Measurements from ENCODE around the gene EEF1AKMT3.
"Not testable (repeated sequence)": the region's sequence is repeated elsewhere in the genome, so short reads cannot be mapped to it uniquely, and the experiment has no call there.

Gene EEF1AKMT3

DNA sequence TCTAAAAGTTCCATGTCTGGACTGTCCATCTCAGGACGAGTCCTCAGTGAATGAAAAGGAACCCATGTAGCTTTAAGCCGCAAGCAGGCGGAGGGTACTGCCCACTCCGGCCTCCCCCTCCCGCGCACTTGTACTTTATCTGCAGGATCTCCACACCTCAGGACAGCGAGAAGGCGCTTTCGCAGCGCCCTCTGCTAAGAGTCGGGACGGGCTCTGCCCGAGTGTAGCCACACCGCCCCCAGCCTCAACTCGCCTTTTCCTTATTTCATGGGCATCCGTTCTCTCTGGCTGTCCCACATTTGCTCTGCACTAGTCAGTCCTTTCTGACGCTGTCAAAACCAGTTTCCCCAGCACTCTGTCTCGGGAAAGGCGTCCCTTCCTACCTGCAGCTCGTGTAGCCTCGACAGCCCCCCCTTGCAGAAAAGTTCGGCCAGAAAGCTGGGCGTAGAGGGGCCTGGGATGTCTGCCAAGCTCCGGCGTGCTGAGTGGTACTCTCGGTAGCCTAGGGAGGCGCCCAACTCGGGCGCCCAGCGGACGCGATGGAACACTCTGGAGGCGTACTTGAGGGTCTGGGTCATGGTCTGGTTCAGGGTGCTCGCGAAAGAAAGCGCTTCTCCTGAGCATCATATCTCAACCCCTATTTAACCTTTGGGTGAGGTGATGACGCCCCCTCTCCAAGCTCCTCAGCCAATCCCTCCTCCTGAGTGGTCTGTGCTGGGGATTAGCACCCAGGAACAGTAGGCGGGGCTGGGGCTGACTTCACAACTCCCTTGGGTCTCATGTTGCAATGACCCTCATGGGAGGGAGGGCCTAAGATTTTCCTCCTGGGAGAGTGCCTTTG, 5.7 kb upstream of the EEF1AKMT3 start, which contains the start of gene CYP27B1:
Gene CYP27B1 (minus strand): TSS at position 615 of the 841 bp plus-strand sequence. CDS start 37 bp downstream, at position 578.
- DNase-seq: no peak

DNA sequence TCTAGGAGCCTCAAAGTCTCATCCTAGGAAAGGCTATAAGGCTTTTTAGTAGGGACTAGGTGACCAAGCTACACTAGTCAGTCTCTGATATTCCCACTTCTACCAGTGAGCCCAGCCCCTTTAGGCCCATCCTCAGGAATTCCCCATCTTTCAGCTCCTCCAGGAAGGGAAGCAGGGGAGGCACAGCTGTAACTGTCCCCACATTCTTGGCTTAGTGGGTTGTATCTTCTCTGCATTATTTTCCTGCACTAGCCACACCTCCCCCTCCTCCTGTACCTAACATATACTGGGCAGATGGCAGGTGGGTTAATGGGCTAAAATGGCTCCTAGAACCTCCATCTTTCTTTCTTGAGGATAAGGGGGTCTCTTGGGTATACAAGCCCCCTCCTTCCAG, 5.1 kb upstream of the EEF1AKMT3 start:
- DNase-seq: no peak

DNA sequence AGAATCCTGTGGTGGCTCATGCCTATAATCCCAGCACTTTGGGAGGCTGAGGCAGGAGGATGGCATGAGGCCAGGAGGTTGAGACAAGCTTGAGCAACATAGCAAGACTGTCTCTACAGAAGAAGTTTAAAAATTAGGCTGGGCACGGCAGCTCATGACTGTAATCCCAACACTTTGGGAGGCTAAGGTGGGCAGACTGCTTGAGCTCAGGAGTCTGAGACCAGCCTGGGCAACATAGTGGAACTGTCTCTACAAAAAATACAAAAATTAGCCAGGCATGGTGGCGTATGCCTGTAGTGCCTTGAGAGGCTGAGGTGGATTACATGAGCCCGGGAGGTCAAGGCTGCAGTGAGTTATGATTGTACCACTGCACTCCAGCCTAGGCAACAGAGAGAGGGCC, 4.5 kb upstream of the EEF1AKMT3 start:
- no peak for DNase-seq

DNA sequence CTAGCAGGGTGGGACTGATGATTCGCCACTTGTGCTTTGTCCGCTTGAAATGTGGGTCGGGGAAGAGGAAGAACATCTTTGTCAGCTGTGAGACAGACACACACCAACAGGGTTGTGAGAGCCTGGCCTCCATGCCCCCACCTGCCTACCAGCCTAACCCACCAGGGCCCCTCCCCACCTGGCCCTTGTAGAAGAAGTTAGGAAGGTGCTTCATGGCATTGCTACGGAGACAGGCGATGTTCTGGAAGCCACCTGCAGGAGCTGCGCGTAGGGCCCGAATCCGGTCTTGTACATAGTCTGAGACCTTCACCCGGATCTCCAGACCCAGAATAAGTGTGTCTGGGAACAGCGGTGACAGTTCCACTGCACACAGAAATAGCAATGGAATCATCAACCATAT, 2.8 kb upstream of the EEF1AKMT3 start:
- DNase-seq: no peak

DNA sequence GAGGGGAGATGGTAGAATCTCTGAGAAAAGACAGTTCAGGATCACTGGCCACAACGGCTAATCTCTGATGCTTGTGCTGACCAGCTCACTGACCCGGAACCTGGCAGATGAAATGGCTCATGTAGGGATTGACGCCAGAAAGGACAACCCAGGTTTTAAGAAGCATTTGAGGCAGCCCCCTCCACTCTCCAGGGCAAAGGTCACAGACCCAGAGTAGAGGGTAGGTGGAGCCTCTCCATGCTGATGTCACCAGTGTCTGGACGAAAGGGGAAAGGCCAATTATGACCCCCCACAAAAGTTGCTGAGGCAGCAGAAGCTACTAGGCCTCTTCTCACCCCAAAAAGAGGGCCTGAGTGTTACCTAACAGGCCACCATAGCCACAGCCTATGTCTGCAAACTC, 1.7 kb upstream of the EEF1AKMT3 start:
- no peak for DNase-seq

DNA sequence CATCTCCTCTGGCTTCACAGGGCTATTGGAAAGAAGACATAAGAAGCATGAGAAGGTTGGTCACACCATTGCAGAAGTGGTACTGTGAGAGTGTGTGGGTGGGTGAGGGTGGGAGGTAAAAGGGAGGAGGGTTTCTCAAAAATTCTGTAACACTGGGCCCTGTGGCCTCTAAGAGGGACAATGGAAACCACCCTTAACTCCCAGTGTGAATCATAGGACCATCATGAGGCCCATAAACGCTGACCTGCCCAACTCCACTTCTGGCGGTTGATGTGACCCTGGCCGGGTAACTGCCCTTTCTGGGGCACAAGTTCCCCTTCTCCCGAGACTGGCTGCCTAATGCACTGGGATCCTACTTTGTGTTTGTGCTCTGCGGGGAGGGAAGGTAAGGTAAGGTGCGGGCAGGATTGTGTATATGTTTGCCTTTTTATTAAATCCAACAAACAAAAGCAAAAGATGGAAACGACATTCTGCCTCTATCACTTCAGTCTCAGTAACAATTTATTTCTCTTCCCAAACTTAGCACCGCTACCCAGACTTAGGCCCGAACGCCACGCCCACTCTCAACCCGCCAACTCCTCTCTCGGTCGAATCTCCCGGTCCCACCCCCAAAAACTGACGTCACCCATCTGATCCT, 1.1 kb upstream of the EEF1AKMT3 start:
- peak; percentile 67 for DNase-seq

DNA sequence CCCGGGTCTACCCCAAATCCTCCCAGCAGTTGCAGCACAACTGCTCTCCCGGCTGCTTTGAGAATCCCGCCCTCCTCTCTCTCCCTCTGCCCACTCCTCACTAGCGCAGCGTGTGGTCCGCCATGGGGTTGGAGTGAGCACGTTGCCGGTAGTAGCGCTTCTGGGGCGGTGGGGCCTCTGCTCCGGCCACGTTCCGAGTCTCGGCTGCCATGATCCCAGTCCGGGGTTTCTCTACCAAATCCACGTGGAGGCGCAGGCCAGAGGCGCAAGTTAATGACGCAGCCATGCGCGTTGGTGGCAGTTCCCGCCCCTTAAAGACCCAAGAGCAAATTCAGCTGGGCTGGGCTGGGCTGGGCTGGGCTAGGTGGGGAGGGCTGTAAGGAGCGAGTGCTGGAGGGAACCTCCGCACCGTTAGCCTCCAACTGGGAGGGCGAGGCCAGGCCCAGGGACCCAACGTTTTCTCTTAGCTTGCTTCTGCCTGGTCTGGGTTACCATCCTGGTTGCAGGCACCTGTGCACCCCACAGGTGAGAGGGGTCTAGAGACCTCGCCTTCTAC, 463 bp upstream of the EEF1AKMT3 start, which contains the start of gene METTL1:
Gene METTL1 (minus strand): TSS at position 233 of the 556 bp plus-strand sequence. CDS start 22 bp downstream, at position 211.
- peak; percentile 75 for DNase-seq

DNA sequence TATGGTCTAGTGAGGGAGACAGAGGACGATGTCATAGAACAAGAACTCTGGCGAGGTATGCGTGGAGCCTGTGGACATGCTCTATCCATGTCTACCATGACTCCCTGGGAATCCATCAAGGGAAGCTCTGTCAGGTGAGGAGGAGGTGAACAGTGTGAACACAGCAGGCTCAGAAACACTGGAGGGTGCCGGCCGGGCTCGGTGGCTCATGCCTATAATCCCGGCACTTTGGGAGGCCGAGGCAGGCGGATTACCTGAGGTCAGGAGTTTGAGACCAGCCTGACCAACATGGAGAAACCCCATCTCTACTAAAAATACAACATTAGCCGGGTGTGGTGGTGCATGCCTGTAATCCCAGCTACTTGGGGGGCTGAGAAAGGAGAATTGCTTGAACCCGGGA, 2.2 kb downstream of the EEF1AKMT3 start:
- not testable (repeated sequence) for DNase-seq

DNA sequence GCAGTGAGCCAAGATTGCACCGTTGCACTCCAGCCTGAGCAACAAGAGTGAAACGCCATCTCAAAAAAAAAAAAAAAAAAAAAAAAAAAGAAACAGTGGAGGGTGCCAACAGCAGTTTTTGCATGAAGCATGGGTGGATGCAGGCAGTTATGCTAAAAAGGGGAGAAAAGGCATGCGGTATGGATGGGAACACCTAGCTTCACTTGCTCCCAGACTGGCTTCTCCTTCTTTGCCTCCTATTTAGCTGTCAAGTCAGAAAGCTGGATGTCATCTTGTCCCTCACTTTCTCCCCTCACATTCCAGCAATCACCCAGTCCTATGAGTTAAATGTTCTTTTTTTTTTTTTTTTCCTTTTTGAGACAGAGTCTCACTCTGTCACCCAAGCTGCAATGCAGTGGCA, 2.6 kb downstream of the EEF1AKMT3 start:
- no peak for DNase-seq

DNA sequence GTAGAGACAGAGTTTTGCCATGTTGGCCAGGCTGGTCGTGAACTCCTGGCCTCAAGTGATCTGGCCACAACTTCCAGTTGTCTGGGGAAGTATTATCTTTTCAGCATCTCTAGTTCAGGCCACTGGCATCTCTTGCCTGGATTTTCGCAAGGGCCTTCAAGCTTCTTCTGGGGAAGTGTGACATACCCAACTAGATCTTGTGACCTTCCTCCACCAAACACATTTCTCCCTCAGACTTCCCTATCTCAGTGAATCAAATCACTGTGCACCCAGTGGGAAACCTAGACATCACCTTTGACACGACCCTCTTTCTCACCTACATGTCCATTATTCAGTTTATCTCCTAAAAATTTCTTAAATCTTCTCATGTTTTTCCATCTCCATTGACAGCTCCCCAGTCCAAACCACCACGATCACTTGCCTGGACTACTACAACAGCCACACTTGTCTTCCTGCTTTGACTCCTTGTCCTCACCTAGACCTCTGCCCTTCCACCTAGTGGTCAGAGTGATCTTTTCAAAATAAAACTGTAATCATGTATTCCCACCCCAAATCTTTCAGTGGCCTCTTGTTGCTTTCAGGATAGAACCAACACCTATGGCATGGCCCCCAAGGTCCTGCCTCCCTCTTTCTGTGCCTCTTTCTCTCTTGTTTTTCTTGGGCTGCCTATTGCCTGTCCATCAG, 3.3 kb downstream of the EEF1AKMT3 start:
- no peak for DNase-seq

DNA sequence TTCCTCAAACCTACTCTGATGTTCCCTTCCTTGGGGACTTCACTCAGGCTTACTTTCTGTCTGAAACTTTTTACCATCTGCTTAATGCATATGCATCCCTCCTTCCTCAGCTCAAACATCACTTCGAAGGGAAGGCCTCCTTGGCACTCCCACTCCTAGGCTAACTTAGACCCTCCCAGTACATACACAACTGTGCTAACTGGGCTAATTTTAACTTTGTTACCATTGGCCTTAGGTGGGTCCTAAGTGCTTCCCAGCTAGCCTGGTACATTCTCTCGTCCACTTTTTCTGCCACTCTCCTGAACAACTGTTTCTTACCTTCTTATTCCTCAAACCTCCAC, 3.8 kb downstream of the EEF1AKMT3 start:
- no peak for DNase-seq

DNA sequence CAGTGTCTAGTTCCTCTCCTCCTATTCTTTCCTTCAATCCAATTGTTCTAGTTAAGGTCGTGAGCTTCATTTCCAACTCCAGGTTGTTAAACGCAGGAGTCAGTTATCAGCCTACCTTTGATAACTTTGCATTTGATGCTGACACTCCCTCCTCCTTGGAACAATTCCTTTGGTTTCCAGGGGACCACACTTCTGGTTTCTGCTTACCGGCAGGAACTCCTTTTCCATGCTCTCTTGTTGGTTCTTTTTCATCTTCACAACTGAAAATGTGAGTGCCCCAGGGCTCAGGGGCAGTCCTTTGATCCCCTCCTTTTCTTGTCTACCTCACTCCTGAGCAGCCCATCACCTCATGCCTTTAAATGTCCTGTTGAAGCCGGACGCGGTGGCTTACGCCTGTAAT, 5.0 kb downstream of the EEF1AKMT3 start:
- DNase-seq: no peak

DNA sequence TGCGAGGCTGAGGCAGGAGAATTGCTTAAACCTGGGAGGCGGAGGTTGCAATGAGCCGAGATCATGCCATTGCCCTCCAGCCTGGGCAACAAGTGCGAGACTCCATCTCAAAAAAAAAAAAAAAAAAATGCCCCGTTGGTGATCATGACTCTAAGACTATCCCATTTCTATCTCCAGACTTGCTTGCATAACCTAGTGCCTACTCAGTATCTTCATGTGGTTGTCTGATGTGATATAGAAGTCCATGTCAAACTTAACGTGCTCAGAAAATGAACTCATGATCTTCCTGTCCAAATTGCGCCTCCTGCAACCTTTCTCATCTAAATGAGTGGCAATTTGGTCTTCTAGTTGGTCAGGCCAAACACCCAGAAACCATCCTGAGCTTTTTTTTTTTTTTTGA, 5.5 kb downstream of the EEF1AKMT3 start:
- DNase-seq: no peak

DNA sequence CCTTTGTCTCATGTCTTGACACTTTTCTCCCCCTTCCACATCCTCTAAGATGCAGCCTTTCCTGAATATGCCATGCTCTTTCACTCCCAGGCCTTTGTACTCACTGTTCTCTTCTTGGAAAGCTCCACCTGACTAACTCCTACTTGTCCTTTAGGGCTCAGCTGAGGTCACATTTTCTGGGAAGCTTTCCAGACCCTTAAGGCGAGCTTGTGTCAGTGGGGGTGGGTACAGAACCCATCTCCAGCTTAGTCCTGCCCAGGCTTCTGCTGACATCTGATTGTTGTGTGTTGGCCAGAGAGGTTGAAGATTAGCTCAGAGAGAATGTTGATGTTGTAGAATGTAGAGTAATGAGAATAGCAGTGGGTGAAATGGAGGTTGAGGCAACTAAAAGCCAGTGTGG, 7.3 kb downstream of the EEF1AKMT3 start:
- DNase-seq: no peak

DNA sequence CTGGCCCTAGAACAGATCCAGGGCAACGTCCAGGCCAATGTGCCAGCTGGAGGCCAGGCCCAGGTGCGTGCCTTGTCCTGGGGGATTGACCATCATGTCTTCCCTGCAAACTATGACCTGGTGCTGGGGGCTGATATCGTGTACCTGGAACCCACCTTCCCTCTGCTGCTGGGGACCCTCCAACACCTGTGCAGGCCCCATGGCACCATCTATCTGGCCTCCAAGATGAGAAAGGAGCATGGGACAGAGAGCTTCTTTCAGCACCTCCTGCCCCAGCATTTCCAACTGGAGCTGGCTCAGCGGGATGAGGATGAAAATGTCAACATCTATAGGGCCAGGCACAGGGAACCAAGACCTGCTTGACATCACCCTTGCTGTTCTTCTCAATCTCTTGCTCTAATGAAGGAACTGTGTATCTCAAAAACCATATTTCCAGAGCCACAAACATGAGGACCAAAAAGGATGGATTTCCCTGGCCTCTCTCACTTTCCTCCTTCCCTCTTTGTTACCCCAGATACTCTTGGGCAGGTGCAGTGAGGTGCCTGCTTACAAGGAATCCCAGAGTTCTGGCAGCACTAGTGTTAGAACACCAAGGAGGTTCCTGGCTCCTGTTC, 8.0 kb downstream of the EEF1AKMT3 start:
- no peak for DNase-seq

DNA sequence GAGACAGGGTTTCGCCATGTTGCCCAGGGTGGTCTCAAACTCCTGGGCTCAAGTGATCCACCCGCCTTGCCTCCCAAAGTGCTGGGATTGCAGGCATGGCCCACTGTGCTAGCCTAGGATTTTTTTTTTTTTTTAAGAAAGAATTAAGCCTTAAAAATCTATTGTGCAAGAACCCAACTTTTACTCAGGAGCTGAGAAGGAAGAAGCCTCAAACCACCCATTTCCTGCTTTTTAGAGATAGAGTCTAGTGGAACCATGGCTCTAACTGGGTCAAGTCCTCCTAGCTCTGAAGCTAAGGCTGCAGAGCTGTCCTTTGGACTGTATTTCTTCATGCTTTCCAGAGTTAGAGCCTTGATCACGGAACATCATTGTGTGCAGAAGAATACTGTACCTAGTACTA, 8.8 kb downstream of the EEF1AKMT3 start:
- DNase-seq: no peak

DNA sequence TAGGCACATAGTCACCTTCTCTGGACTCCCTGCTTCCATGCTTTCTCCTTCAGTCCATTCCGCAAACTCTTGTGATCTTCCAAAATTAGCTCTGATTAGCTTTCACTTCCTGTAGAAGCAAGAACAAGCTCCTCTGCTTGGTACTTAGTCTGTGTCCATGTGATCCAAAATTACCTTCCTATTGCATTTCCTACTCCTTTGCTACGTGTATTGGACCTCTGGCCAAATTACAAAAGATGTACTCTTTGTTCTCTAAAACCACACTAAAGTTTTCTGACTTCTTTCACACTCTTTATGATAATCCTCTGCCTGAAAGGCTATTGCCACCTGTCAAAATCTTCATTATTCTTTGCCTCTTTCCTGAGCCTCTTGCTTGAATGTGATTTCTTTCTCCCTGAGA, 9.4 kb downstream of the EEF1AKMT3 start:
- no peak for DNase-seq

DNA sequence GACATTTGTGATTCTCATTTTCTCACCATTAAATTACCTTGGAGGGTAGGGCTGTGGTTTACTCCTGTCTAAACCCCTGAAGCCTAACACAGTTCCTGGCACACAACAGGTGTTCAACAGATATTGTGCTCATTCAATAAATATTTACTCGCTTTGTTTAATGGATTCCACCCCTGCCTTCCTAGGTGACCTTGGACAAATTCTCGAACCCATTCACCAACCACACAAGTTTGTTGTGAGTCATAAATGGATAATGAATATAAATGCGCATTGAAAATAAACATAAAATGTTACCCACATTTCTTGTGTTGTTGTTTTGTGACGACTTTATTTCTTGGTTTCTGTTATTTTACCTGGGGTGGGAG, 9.8 kb downstream of the EEF1AKMT3 start:
- DNase-seq: no peak

DNA sequence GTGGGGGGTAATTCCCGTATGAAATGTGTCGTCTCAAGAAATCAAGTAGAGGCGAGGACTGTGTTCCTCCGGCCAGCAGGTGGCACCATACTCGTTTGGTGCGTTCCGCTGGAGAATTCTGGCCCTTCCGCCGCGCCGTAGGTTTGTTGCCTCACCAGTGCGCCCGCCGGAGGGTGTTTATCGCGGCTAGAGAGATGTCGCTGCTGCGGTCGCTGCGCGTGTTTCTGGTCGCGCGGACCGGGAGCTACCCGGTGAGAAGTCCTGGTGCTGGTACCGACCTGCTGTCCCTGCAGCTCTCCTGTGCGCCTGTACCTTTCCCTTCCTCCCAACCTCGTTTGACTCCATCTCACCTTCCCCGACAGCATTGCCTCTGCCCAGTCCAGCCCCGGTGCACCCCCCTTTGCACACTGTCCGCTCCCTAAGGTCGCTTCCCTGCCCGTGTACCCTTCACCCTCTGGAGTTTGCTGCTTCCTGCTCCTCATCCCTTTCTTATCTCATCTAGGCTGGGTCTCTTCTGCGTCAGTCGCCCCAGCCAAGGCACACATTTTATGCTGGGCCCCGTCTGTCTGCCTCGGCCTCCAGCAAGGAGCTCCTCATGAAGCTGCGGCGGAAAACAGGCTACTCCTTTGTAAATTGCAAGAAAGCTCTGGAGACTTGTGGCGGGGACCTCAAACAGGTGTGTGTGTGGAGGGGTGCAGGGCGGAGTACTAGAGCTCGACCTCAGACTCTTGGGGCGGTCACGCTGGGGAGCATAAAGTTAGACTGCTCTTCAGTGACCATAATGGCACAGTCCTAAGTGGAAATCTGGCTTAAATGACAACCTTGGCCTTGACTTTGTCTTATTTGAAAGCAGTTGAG, 10.4 kb downstream of the EEF1AKMT3 start, which contains the start of gene TSFM:
Gene TSFM (plus strand): TSS at position 180 of the 858 bp plus-strand sequence. CDS start 15 bp downstream, at position 195.
- DNase-seq: peak; percentile 71

DNA sequence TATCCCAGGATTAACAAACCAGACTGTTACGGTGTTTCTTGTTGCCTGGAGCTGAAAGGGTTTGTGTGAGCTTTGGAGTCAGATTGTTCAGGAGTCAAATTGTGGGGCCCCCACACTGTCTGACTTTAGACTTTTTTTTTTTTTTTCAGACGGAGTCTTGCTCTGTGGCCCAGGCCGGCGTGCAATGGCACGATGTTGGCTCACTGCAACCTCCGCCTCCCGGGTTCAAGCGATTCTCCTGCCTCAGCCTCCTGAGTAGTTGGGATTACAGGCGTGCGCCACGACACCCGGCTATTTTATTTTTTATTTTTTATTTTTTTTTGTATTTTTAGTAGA, 11.0 kb downstream of the EEF1AKMT3 start:
- DNase-seq: no peak

DNA sequence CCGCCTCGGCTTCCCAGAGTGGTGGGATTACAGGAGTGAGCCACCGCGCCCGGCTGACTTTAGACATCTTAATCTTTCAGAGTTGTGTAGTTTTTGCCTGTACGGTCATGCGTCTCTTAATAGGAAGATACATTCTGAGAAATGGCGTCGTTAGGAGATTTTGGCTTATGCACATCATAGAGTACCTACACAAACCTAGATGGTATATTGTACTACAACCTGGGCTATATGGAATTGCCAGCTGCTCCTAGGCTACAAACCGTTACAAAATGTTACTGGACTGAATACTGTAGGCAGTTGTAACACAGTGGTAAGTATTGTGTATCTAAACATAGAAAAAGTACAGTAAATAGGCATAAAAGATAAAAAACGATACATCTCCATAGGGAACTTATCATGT, 11.4 kb downstream of the EEF1AKMT3 start:
- DNase-seq: no peak

DNA sequence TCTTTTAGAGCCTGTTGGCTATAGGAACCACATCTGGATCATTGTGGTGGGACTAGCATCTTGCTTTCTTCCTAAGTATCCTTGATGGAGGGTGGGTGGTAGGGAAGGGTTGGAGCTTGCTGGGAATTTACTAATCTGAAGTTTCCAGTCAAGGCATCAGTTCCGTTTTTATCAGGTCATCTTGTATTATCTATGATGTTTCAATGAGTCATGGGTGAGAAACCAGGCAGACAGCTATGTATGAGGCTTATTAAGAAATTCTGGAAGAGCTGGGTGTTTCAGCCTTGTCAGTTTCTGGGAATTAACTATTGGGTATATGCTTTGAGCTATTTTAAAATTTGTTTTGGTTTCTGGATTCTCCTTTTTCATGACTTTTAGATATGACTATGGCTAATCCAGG, 21.5 kb downstream of the EEF1AKMT3 start:
- DNase-seq: no peak
